ENCODE results near the gene ZNF614. TPM values are rescaled to one million over a fixed set of nuclear protein-coding genes. Genes with fewer than 3 reads are reported as not detected.

ZNF614 gene
- total RNA-seq, 1 experiment from 2014 or later: 3.6 TPM

DNA sequence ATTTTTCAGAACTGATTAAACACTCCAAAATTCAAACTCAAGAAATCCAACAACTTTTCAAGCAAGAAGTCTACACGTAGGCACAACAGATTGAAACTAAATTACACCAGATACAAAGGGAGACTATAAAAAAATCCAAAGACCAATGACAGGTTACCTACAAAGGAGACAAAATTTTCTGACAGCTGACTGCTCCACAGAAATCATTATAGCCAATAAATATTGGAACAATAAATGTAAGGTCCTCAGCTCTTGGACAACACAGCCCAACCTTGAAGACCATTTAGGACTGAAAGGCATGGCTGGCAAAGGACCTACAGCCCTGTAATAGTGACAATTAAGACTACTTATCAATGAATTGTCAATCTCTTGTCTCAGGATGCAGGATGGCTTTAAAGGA is 57.5 kb downstream of the ZNF614 start:
- Histone ChIP-seq H3K27ac (ENCODE audit: low read depth, low read length) (no peak overlapping the region), H3K4me2 (ENCODE audit: low read length) (no peak overlapping the region), H3K4me1 (ENCODE audit: control insufficient read depth in 1 of 2, insufficient read depth in 2 of 2, low read length in 2 of 2) (no peaks in the 10 kb centered on the region), H3K4me3 (replicated peaks in 1 of 2; ENCODE audit: low read depth in 1 of 2, low read length in 2 of 2) (no peak overlapping the region), H4K20me1 (ENCODE audit: insufficient read depth) (no peaks in the 10 kb centered on the region), H3K36me3 (ENCODE audit: control insufficient read depth in 1 of 2, insufficient read depth in 2 of 2, low read length in 2 of 2) (peaks cover 2 to 3% of the 10 kb centered on the region in 2 experiments; a peak in 1 of 4 replicates), H2AFZ (ENCODE audit: low read depth, low read length, poor library complexity, severe bottlenecking) (no peak overlapping the region), H3K27me3 (ENCODE audit: insufficient read depth, low read length) (no peaks in the 10 kb centered on the region), H3K9me2 (ENCODE audit: insufficient read depth) (no peaks in the 10 kb centered on the region), H3K9ac (ENCODE audit: low read length) (no peak overlapping the region), H3K79me2 (ENCODE audit: insufficient read depth, low read length) (no peaks in the 10 kb centered on the region), H3K9me3 (ENCODE audit: control insufficient read depth in 1 of 2, insufficient read depth in 1 of 2, low read depth in 1 of 2, low read length in 2 of 2) (peaks cover 23 to 33% of the 10 kb centered on the region in 2 experiments; a peak in 3 of 4 replicates)
- CTCF ChIA-PET: no interaction called here
- intact Hi-C loops (cut with micrococcal nuclease): no loop called here
- DNase-seq (ENCODE audit: low read depth, low spot score) (no peak), ATAC-seq (no peak)
- RAD21 ChIA-PET (ENCODE audit: low non-redundant PET in 1 of 2, low total read pairs in 2 of 2, uncharacterized antibody in 2 of 2, unreplicated experiment in 2 of 2): no interaction called here
- no peak for TF ChIP-seq CBX3 (IDR thresholded peaks at IDR 0.05; ENCODE audit: low read depth)
- TF ChIP-seq EZH2 (IDR thresholded peaks at IDR 0.05): no peak
- TF ChIP-seq, protein P1, sequence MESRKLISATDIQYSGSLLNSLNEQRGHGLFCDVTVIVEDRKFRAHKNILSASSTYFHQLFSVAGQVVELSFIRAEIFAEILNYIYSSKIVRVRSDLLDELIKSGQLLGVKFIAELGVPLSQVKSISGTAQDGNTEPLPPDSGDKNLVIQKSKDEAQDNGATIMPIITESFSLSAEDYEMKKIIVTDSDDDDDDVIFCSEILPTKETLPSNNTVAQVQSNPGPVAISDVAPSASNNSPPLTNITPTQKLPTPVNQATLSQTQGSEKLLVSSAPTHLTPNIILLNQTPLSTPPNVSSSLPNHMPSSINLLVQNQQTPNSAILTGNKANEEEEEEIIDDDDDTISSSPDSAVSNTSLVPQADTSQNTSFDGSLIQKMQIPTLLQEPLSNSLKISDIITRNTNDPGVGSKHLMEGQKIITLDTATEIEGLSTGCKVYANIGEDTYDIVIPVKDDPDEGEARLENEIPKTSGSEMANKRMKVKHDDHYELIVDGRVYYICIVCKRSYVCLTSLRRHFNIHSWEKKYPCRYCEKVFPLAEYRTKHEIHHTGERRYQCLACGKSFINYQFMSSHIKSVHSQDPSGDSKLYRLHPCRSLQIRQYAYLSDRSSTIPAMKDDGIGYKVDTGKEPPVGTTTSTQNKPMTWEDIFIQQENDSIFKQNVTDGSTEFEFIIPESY (IDR thresholded peaks at IDR 0.05; ENCODE audit: extremely low read depth, insufficient replicate concordance, low read length): no peak
- TF ChIP-seq CEBPB (IDR thresholded peaks at IDR 0.05; ENCODE audit: low read depth): no peak
- TF ChIP-seq SP1 (IDR thresholded peaks at IDR 0.05; ENCODE audit: low read depth): no peak
- BruUV-seq (replicated peaks): no TSS peak
- POLR2A ChIA-PET: no interaction called here

DNA sequence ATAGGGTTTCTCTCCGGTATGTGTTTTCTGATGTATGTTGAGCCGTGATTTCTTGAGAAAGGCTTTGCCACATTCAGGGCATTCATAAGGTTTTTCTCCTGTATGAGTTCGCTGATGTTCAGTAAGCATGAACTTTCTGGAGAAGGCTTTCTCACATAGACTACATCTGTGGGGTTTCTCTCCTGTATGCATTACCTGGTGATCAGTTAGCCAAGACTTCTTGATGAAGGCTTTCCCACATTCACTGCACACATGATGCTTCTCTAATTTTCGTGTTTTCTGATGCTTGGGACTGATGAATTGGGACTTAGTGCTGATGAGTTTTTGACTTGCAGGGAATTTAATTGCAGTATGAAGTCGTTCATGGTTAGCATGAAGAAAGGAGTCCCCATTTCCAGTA is 62.6 kb downstream of the ZNF614 start:
- RAD21 ChIA-PET (ENCODE audit: low non-redundant PET in 1 of 2, low total read pairs in 2 of 2, uncharacterized antibody in 2 of 2, unreplicated experiment in 2 of 2): no interaction called here
- H4K20me1 ChIP-seq (ENCODE audit: insufficient read depth): no peaks in the 10 kb centered on the region
- H3K9ac ChIP-seq (ENCODE audit: low read length): no peak overlapping the region
- ATAC-seq: no peak
- H3K4me2 ChIP-seq (ENCODE audit: low read length): no peak overlapping the region
- no TSS peak for BruUV-seq (replicated peaks)
- no peaks in the 10 kb centered on the region for H3K27me3 ChIP-seq (ENCODE audit: insufficient read depth, low read length)
- H3K4me3 ChIP-seq (replicated peaks in 1 of 2; ENCODE audit: low read depth in 1 of 2, low read length in 2 of 2): no peak overlapping the region
- no peak overlapping the region for H3K27ac ChIP-seq (ENCODE audit: low read depth, low read length)
- no peak for TF ChIP-seq SRF (IDR thresholded peaks at IDR 0.05; ENCODE audit: low read depth)
- no peak for TF ChIP-seq TCF7L2 (IDR thresholded peaks at IDR 0.05; ENCODE audit: borderline replicate concordance, extremely low read depth, insufficient read depth, insufficient read length)
- TF ChIP-seq ELF1 (IDR thresholded peaks at IDR 0.05; ENCODE audit: borderline replicate concordance, low read depth): no peak
- TF ChIP-seq, protein P1 (IDR thresholded peaks at IDR 0.05; ENCODE audit: extremely low read depth, insufficient replicate concordance, low read length): no peak
- no peaks in the 10 kb centered on the region for H3K9me2 ChIP-seq (ENCODE audit: insufficient read depth)
- H3K9me3 ChIP-seq (ENCODE audit: control insufficient read depth in 1 of 2, insufficient read depth in 1 of 2, low read depth in 1 of 2, low read length in 2 of 2): peaks cover 4 to 19% of the 10 kb centered on the region in 2 experiments; a peak in 2 of 4 replicates
- intact Hi-C loops (cut with micrococcal nuclease): no loop called here
- no peaks in the 10 kb centered on the region for H3K4me1 ChIP-seq (ENCODE audit: control insufficient read depth in 1 of 2, insufficient read depth in 2 of 2, low read length in 2 of 2)
- H2AFZ ChIP-seq (ENCODE audit: low read depth, low read length, poor library complexity, severe bottlenecking): no peak overlapping the region
- POLR2A ChIA-PET: no interaction called here
- H3K79me2 ChIP-seq (ENCODE audit: insufficient read depth, low read length): no peaks in the 10 kb centered on the region
- no peak for DNase-seq (ENCODE audit: low read depth, low spot score)
- H3K36me3 ChIP-seq (ENCODE audit: control insufficient read depth in 1 of 2, insufficient read depth in 2 of 2, low read length in 2 of 2): peaks cover 0 to 2% of the 10 kb centered on the region in 2 experiments; a peak in 1 of 4 replicates
- CTCF ChIA-PET: no interaction called here

Measured in HCT116 (cell line).